Spleen (tissue), 11 donors: ENCODE data around the gene WDR77. TPM values are rescaled to one million over a fixed set of nuclear protein-coding genes. Genes with fewer than 3 reads are reported as not detected.
A peak's percentile ranks its signal among the peaks of the same experiment; 100 is the strongest.

ENCODE experiments used
- DNase-seq: peaks from one replicate; pipeline ENCODE4 v3.0.0-alpha.2; 2020
- H3K27ac ChIP-seq, 8 donors: fragments of 200-600 bp; sonication (generic) in 7 of 8; 1 replicate in 4 of 8; 2 replicates in 4 of 8; pipeline versions ENCODE4 v1.5.0 to v1.8.0; 2016 to 2021; ENCODE audit warnings: inconsistent platforms in 4 of 8, mild to moderate bottlenecking in 4 of 8, moderate library complexity in 1 of 8
- H3K27me3 ChIP-seq, 7 donors: fragments of 200-600 bp; sonication (generic) in 6 of 7; replicated peaks in 1 of 7; 1 replicate in 4 of 7; 2 replicates in 3 of 7; pipeline versions ENCODE4 v1.5.0 to v1.8.0; 2016 to 2021; ENCODE audit warnings: inconsistent platforms in 3 of 7, mild to moderate bottlenecking in 1 of 7
- H3K36me3 ChIP-seq, 6 donors: fragments of 200-600 bp; sonication (generic) in 5 of 6; 1 replicate in 4 of 6; 2 replicates in 2 of 6; pipeline versions ENCODE4 v1.5.0 to v1.8.0; 2016 to 2021; ENCODE audit warnings: inconsistent platforms in 2 of 6
- H3K4me1 ChIP-seq, 6 donors: fragments of 200-600 bp; sonication (generic) in 5 of 6; 1 replicate in 3 of 6; 2 replicates in 3 of 6; pipeline versions ENCODE4 v1.5.0 to v1.8.0; 2016 to 2021; ENCODE audit warnings: inconsistent platforms in 3 of 6
- H3K4me3 ChIP-seq, 8 donors: fragments of 200-600 bp; sonication (generic) in 7 of 8; 1 replicate in 4 of 8; 2 replicates in 4 of 8; pipeline versions ENCODE4 v1.5.0 to v1.8.0; 2016 to 2021; ENCODE audit warnings: inconsistent platforms in 4 of 8, mild to moderate bottlenecking in 4 of 8, moderate library complexity in 2 of 8
- H3K9me3 ChIP-seq, 8 donors: fragments of 200-600 bp; sonication (generic) in 7 of 8; 1 replicate in 4 of 8; 2 replicates in 4 of 8; pipeline versions ENCODE4 v1.5.0 to v1.8.0; 2016 to 2021; ENCODE audit warnings: inconsistent platforms in 4 of 8
- CTCF ChIP-seq, 11 experiments: fragments of 200-600 bp in 7 of 11; fragments of 450-650 bp in 4 of 11; sonication (generic) in 4 of 11; IDR thresholded peaks in 8 of 11; conservative IDR thresholded peaks in 3 of 11; 1 replicate in 7 of 11; 2 replicates in 4 of 11; pipeline versions ENCODE4 v1.4.0 to v1.8.0; 2016 to 2021; ENCODE audit warnings: antibody characterized with exemption in 11 of 11, inconsistent platforms in 4 of 11, mild to moderate bottlenecking in 1 of 11
- POLR2A ChIP-seq, 3 donors: fragments of 450-650 bp; IDR thresholded peaks; one replicate each; pipeline ENCODE4 v1.5.1; 2017; ENCODE audit warnings: antibody characterized with exemption in 3 of 3, mild to moderate bottlenecking in 1 of 3
- POLR2AphosphoS5 ChIP-seq, 3 donors: sonication (generic); formaldehyde crosslinking; IDR thresholded peaks; one replicate each; pipeline ENCODE4 v1.5.1; 2017; ENCODE audit warnings: antibody characterized with exemption in 3 of 3
- WGBS, 5 donors: extraction: QIAGEN DNeasy Blood & Tissue Kit in 3 of 5; methylation state at CpG; one replicate each; pipeline versions ENCODE4 v1.1.5 to v1.1.7; 2013 to 2018; 5-methylcytosine and 5-hydroxymethylcytosine counted together
- intact Hi-C: fragments of 100-400 bp; cut with DNase I; formaldehyde crosslinking; loops from one replicate; pipeline ENCODE4 v1.15.0; 2023; ENCODE audit warnings: low total_unique reads
- polyA plus RNA-seq, 3 donors: library from polyadenylated mRNA; stranded (reverse); fragments of 200-250 nt; gene quantifications; one replicate each; pipeline ENCODE4 v1.2.1, GENCODE V29; 2013
- total RNA-seq, 7 donors: library from RNA; depleted of rRNA in 3 of 7; stranded (reverse); fragments of >200 nt in 3 of 7; fragmentation: NEBNext Ultra II Directional in 4 of 7; extraction: Animal tissue kit (Norgen Biotek cat#: 25700) in 4 of 7; gene quantifications; one replicate each; pipeline versions ENCODE4 v1.1.0 to v1.2.1, GENCODE V29; 2016 to 2021
- donor health status: healthy with polysubstance abuse.
- donor health status: DM: no; HTN: no; CAD: no; lungs with moderate emphysema.
- donor health status: DM: no; HTN: no; CAD: no.
- donor health status: Bipolar disorder and iron deficiency.
- donor health status: healthy.
- donor health status: DM: no; HTN: no; CAD: no.
- donor health status: DM: yes; HTN: yes; CAD: no.

WDR77 gene
- total and polyA plus RNA-seq, 10 donors, result 24.8 to 36.6 (median 33.1) TPM

- WGBS, 5 donors, result 75 to 94% (median 87%) methylated on average over 6 of the region's 6 CpGs
- TF ChIP-seq CTCF (IDR thresholded peaks at IDR 0.05 in 8 of 11, conservative IDR thresholded peaks at IDR 0.05 in 3 of 11), result no peak
- TF ChIP-seq POLR2AphosphoS5 (IDR thresholded peaks at IDR 0.05), result no peak
- no peak for TF ChIP-seq POLR2A (IDR thresholded peaks at IDR 0.05)
- DNase-seq, result no peak
- Histone ChIP-seq H3K36me3 (no peaks in the 10 kb centered on the region), H3K27ac (peak overlapping the region in 3 of 8 donors; percentile 17 to 92 (median 88)), H3K4me1 (peaks cover 0 to 69% (median 4%) of the 10 kb centered on the region in 6 donors), H3K27me3 (no peaks in the 10 kb centered on the region), H3K4me3 (peak overlapping the region in 1 of 8 donors; percentile 19), H3K9me3 (no peaks in the 10 kb centered on the region)
- intact Hi-C loops, result no loop called here
These were observed 38.1 kb upstream of the WDR77 start for GRCh38 chr1:111487133-111487532.

GRCh38 chr1:111486431-111486830 lies 37.4 kb upstream of the WDR77 start:
- no peak for DNase-seq
- WGBS, 5 donors, result 82 to 97% (median 94%) methylated on average over 7 of the region's 7 CpGs
- no peaks in the 10 kb centered on the region for H3K27me3 ChIP-seq
- H3K4me3 ChIP-seq, result no peak overlapping the region
- TF ChIP-seq CTCF (IDR thresholded peaks at IDR 0.05 in 8 of 11, conservative IDR thresholded peaks at IDR 0.05 in 3 of 11) (no peak), POLR2AphosphoS5 (IDR thresholded peaks at IDR 0.05) (no peak), POLR2A (IDR thresholded peaks at IDR 0.05) (no peak)
- no peaks in the 10 kb centered on the region for H3K36me3 ChIP-seq
- peak overlapping the region in 1 of 8 donors; percentile 92 for H3K27ac ChIP-seq
- peaks cover 0 to 74% (median 8%) of the 10 kb centered on the region in 6 donors for H3K4me1 ChIP-seq
- intact Hi-C loops, result no loop called here
- no peaks in the 10 kb centered on the region for H3K9me3 ChIP-seq

GRCh38 chr1:111484391-111485026 lies 35.5 kb upstream of the WDR77 start:
- Histone ChIP-seq H3K27ac (peak overlapping the region in 2 of 8 donors; percentile 41 to 61), H3K36me3 (no peaks in the 10 kb centered on the region)

More at GRCh38 chr1:111484391-111485026, 35.5 kb upstream of the WDR77 start:
- Histone ChIP-seq H3K27me3 (no peaks in the 10 kb centered on the region), H3K4me3 (no peak overlapping the region), H3K9me3 (no peaks in the 10 kb centered on the region), H3K4me1 (peaks cover 0 to 74% (median 19%) of the 10 kb centered on the region in 6 donors)
- intact Hi-C loops, result no loop called here
- no peak for TF ChIP-seq POLR2AphosphoS5 (IDR thresholded peaks at IDR 0.05)
- TF ChIP-seq CTCF (IDR thresholded peaks at IDR 0.05 in 8 of 11, conservative IDR thresholded peaks at IDR 0.05 in 3 of 11), result no peak
- TF ChIP-seq POLR2A (IDR thresholded peaks at IDR 0.05), result no peak
- no peak for DNase-seq
